ENCODE results near the gene TROAP.

- TF ChIP-seq CTCF (IDR thresholded peaks at IDR 0.05) (no peak), POLR2AphosphoS5 (IDR thresholded peaks at IDR 0.05) (no peak), POLR2A (IDR thresholded peaks at IDR 0.05) (no peak)
Observed at GRCh38 chr12:49327887-49328286, 4.8 kb downstream of the TROAP start.

Measured in breast epithelium (tissue), 3 donors.